GOT3 (cell line): Measurements from ENCODE around the gene ZMIZ2.
"Not testable (repeated sequence)": the region's sequence is repeated elsewhere in the genome, so short reads cannot be mapped to it uniquely, and the experiment has no call there.

Source experiments
- DNase-seq: peaks from one replicate; lab custom pipeline; 2025; ENCODE audit warnings: mixed read lengths; lab: John Stamatoyannopoulos, UW

The ZMIZ2 gene

DNA sequence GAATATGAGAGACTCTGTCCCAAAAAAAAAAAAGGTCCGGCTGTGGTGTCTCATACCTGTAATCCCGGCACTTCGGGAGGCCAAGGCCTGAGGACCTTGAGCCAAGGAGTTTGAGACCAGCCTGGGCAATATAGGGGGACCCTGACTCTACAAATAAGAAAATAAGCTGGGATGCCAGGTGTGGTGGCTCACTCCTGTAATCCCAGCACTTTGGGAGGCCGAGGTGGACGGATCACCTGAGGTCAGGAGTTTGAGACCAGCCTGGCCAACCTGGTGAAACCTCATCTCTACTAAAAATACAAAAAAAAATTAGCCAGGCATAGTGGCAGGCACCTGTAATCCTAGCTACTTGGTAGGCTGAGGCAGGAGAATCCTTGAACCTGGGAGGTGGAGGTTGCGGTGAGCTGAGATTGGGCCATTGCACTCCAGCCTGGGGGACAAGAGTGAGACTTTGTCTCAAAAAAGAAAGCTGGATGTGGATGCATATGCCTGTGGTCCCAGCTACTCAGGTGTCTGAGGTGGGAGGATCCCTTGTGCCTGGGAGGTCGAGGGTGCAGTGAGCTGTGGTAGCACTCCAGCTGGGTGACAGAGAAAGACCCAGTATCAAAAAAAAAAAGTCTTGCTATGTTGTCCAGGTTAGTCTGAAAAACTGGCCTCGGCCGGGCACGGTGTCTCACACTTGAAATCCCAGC lies 55.3 kb downstream of the ZMIZ2 start:
- DNase-seq: not testable (repeated sequence)

DNA sequence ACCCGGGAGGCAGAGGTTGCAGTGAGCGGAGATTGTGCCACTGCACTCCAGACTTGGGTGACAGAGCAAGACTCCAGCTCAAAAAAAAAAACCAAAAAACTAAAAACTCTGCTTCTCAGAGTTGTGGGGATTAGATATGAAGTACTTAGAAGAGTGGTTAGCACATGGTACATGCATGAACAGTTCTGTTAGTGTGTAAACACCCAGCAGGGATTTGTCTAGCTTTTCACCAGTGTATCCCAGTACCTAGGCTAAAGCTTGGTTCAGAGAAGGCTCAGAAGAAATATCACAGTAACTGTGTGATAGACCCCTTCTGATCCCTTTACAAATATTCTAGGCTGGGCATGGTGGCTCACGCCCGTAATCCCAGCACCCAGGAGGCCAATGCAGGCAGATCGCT lies 57.3 kb downstream of the ZMIZ2 start:
- DNase-seq: no peak

- DNase-seq: no peak
Measured at GRCh38 chr7:44808914-44809393, 60.3 kb downstream of the ZMIZ2 start.

GRCh38 chr7:44811093-44811492 lies 62.4 kb downstream of the ZMIZ2 start:
- no peak for DNase-seq

GRCh38 chr7:44811571-44811970 lies 62.9 kb downstream of the ZMIZ2 start:
- DNase-seq: no peak

GRCh38 chr7:44814919-44815318 lies 66.3 kb downstream of the ZMIZ2 start:
- no peak for DNase-seq

DNA sequence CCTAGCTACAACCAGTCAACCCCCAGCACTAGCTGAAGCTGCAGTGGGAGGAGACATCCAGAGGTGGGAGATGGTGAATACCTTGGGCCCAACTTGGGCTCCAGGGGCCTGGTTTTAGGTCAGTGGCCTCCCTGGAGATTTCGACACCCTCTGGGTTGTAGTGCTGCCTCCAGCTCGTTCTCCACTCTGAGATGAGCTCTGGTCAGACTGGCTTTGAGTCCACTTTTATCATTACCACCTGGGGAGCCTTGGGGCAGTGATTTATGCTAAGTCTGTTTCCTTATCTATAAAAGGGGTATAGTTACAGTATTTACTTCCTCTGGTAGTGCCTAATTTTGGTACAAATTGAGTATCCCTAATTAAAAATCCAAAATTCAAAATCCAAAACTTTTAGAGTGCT lies 70.6 kb downstream of the ZMIZ2 start:
- DNase-seq: no peak
